Measurements from ENCODE around the gene ATF6B. TPM values are rescaled to one million over a fixed set of nuclear protein-coding genes. Genes with fewer than 3 reads are reported as not detected.

ATF6B gene
- total RNA-seq, 1 experiment from 2014 or later, result 45.3 TPM

DNA sequence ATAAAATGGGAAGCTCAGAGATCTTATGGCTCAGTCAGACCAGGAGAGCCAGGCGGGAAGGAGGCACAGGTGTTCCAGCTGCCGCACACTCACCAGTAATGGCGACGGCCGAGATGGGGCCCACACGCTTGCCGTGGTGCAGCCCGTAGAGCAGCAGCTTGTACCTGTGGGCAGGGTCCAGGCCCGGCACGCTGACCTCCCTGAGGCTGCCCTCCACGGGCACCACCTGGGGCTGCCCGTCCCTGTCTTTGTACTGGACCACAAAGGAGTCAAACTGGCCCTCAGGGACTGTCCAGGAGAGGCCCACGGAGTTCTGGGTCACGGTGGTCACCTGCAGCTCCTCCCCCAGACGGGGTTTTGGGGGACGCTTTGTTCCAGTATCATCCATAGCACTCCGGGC lies 58.6 kb downstream of the ATF6B start:
- Mint-ChIP-seq H3K27ac (no peak overlapping the region), H3K9me3 (no peaks in the 10 kb centered on the region)
- DNase-seq, result no peak

More for the DNA sequence above, 58.6 kb downstream of the ATF6B start:
- H3K23ac ChIP-seq (ENCODE audit: insufficient read length, low read depth, low read length), result no peak overlapping the region
- H3K9ac ChIP-seq (ENCODE audit: extremely low read depth, insufficient read length, low read length), result no peak overlapping the region
- Mint-ChIP-seq H3K4me1 (peaks cover 24 to 29% of the 10 kb centered on the region in 2 experiments), H3K4me3 (no peak overlapping the region), H3K27me3 (ENCODE audit: low read depth) (peaks cover 8% of the 10 kb centered on the region), H3K36me3 (ENCODE audit: insufficient read depth in 1 of 3, low read depth in 3 of 3) (no peaks in the 10 kb centered on the region)
- H4K8ac ChIP-seq (replicated peaks; ENCODE audit: insufficient read length, low read depth, low read length), result no peak overlapping the region
- no peak overlapping the region for H4K91ac ChIP-seq (ENCODE audit: insufficient read length, low read depth, low read length)
- H4K5ac ChIP-seq (ENCODE audit: insufficient read length, low read depth, low read length), result no peak overlapping the region
- no peak overlapping the region for H2BK12ac ChIP-seq (ENCODE audit: insufficient read length, low read depth, low read length)
- no peak overlapping the region for H2AFZ ChIP-seq (ENCODE audit: low read length)
- H3K4me2 ChIP-seq (ENCODE audit: insufficient read depth, insufficient read length, low read length), result no peak overlapping the region
- H2BK5ac ChIP-seq (ENCODE audit: insufficient read length, low read length), result no peak overlapping the region
- H3K27me3 ChIP-seq (ENCODE audit: insufficient read depth, low read length), result no peaks in the 10 kb centered on the region
- no peaks in the 10 kb centered on the region for H3K4me1 ChIP-seq (ENCODE audit: insufficient read depth, low read length)
- no peaks in the 10 kb centered on the region for H3K9me3 ChIP-seq (ENCODE audit: control insufficient read depth, low read depth, low read length)
- WGBS (ENCODE audit: extremely low coverage, insufficient read length, low lambda C conversion rate), result no CpG with 5 or more reads among the region's 17 CpGs
- no peaks in the 10 kb centered on the region for H3K79me1 ChIP-seq (ENCODE audit: insufficient read depth, low read depth, low read length, poor library complexity, severe bottlenecking)
- no peak overlapping the region for H3K14ac ChIP-seq (ENCODE audit: insufficient read depth, low read length)
- H2BK20ac ChIP-seq (ENCODE audit: low read depth, low read length, poor library complexity, severe bottlenecking), result no peak overlapping the region
- H3T11ph ChIP-seq (ENCODE audit: low read length), result no peak overlapping the region
- TF ChIP-seq, protein P1, sequence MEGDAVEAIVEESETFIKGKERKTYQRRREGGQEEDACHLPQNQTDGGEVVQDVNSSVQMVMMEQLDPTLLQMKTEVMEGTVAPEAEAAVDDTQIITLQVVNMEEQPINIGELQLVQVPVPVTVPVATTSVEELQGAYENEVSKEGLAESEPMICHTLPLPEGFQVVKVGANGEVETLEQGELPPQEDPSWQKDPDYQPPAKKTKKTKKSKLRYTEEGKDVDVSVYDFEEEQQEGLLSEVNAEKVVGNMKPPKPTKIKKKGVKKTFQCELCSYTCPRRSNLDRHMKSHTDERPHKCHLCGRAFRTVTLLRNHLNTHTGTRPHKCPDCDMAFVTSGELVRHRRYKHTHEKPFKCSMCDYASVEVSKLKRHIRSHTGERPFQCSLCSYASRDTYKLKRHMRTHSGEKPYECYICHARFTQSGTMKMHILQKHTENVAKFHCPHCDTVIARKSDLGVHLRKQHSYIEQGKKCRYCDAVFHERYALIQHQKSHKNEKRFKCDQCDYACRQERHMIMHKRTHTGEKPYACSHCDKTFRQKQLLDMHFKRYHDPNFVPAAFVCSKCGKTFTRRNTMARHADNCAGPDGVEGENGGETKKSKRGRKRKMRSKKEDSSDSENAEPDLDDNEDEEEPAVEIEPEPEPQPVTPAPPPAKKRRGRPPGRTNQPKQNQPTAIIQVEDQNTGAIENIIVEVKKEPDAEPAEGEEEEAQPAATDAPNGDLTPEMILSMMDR (conservative IDR thresholded peaks at IDR 0.05), result no peak
- no peaks in the 10 kb centered on the region for H4K20me1 ChIP-seq (ENCODE audit: control insufficient read depth, insufficient read depth, insufficient read length)
- no peak overlapping the region for H3K56ac ChIP-seq (ENCODE audit: insufficient read length, low read depth, low read length)
- H3K23me2 ChIP-seq (ENCODE audit: insufficient read length, low read depth, low read length, poor library complexity, severe bottlenecking), result no peaks in the 10 kb centered on the region
- H3K18ac ChIP-seq (ENCODE audit: insufficient read length, low read depth, low read length), result no peak overlapping the region
- H3K27ac ChIP-seq (ENCODE audit: insufficient read length, low read depth, low read length), result no peak overlapping the region
- no peak overlapping the region for H2BK120ac ChIP-seq (ENCODE audit: low read depth, low read length, poor library complexity, severe bottlenecking)
- no peak overlapping the region for H2BK15ac ChIP-seq (ENCODE audit: low read depth, low read length)
- H3K79me2 ChIP-seq (ENCODE audit: insufficient read depth, low read length), result no peaks in the 10 kb centered on the region
- no peak overlapping the region for H3K4ac ChIP-seq (ENCODE audit: low read depth, low read length)
- no peak overlapping the region for H2AK5ac ChIP-seq (ENCODE audit: insufficient read length, low read length)

Data from H9 (cell line).